ENCODE measurements around the gene LAMA4.

- TF ChIP-seq EZH2 (IDR thresholded peaks at IDR 0.05; ENCODE audit: borderline replicate concordance, insufficient read depth, low read length, poor library complexity, severe bottlenecking), result no peak
- no peak for TF ChIP-seq CTCF (IDR thresholded peaks at IDR 0.05; ENCODE audit: poor library complexity, severe bottlenecking)
- no peak for TF ChIP-seq EP300 (conservative IDR thresholded peaks at IDR 0.05; ENCODE audit: poor library complexity, severe bottlenecking)
- TF ChIP-seq POLR2AphosphoS5 (IDR thresholded peaks at IDR 0.05), result no peak
- TF ChIP-seq MXI1 (conservative IDR thresholded peaks at IDR 0.05; ENCODE audit: poor library complexity, severe bottlenecking), result no peak
- no peak for TF ChIP-seq RAD21 (conservative IDR thresholded peaks at IDR 0.05)
- no peak for TF ChIP-seq REST (IDR thresholded peaks at IDR 0.05; ENCODE audit: borderline replicate concordance)
Measured at GRCh38 chr6:112252571-112253497, 1.5 kb downstream of the LAMA4 start.
